Measurements from ENCODE around the gene CNTN4. TPM values are rescaled to one million over a fixed set of nuclear protein-coding genes. Genes with fewer than 3 reads are reported as not detected.

The CNTN4 gene
- total and polyA plus RNA-seq, 2 of the 8 experiments (the other 6 are each of a cell fraction or from before 2014, with no cell fraction given), result 0.41 to 2.2 TPM

GRCh38 chr3:3080309-3080708 lies 981.6 kb downstream of the CNTN4 start:
- Histone ChIP-seq H3K9ac (replicated peaks in 1 of 4; ENCODE audit: extremely low read depth in 1 of 4, low read depth in 3 of 4, low read length in 3 of 4) (no peak overlapping the region), H3K4me1 (replicated peaks in 1 of 4; ENCODE audit: control insufficient read depth in 3 of 4, insufficient read depth in 4 of 4, low read length in 3 of 4) (peaks cover 1 to 15% (median 3%) of the 10 kb centered on the region in 4 experiments; a peak in 5 of 7 replicates), H2BK15ac (ENCODE audit: low read length) (no peak overlapping the region), H4K5ac (ENCODE audit: insufficient read length, low read depth, low read length) (no peak overlapping the region), H3K23me2 (ENCODE audit: low read depth, low read length) (no peaks in the 10 kb centered on the region), H3K36me3 (ENCODE audit: control insufficient read depth in 2 of 4, insufficient read depth in 4 of 4, low read length in 3 of 4) (no peaks in the 10 kb centered on the region), H3K56ac (replicated peaks; ENCODE audit: insufficient read length, low read depth, low read length) (no peak overlapping the region), H2BK12ac (ENCODE audit: low read depth, low read length) (no peak overlapping the region), H4K20me1 (replicated peaks in 1 of 2; ENCODE audit: control insufficient read depth in 1 of 2, insufficient read depth in 2 of 2, low read length in 2 of 2) (no peaks in the 10 kb centered on the region), H3K79me2 (ENCODE audit: control insufficient read depth in 1 of 2, insufficient read depth in 2 of 2, low read length in 2 of 2) (no peaks in the 10 kb centered on the region), H3K9me3 (ENCODE audit: insufficient read depth in 2 of 2, low read depth in 1 of 2, low read length in 1 of 2) (no peaks in the 10 kb centered on the region), H3K4me2 (ENCODE audit: insufficient read depth in 1 of 2, low read depth in 2 of 2, low read length in 2 of 2) (no peak overlapping the region; a peak in 1 of 4 replicates), H2AK5ac (ENCODE audit: low read depth, low read length) (no peak overlapping the region), H2BK20ac (ENCODE audit: low read length) (no peak overlapping the region), H4K8ac (ENCODE audit: extremely low read depth, insufficient read depth, low read length) (no peak overlapping the region), H2BK5ac (ENCODE audit: low read depth, low read length) (no peak overlapping the region), H3K79me1 (ENCODE audit: low read depth, low read length) (no peaks in the 10 kb centered on the region), H3K4ac (replicated peaks; ENCODE audit: insufficient read length, low read depth, low read length) (no peak overlapping the region), H4K91ac (replicated peaks; ENCODE audit: insufficient read length, low read length) (no peak overlapping the region), H3K18ac (ENCODE audit: extremely low read depth, low read length) (no peak overlapping the region), H3K27ac (ENCODE audit: low read depth, low read length) (no peak overlapping the region), H2BK120ac (replicated peaks; ENCODE audit: low read depth, low read length) (no peak overlapping the region), H3K14ac (ENCODE audit: insufficient read length) (no peak overlapping the region), H3K23ac (ENCODE audit: insufficient read length) (no peak overlapping the region), H3K4me3 (ENCODE audit: extremely low read depth in 1 of 4, insufficient read depth in 2 of 4, low read depth in 3 of 4, low read length in 4 of 4) (no peak overlapping the region), H3K27me3 (replicated peaks in 1 of 4; ENCODE audit: control insufficient read depth in 3 of 4, extremely low read depth in 1 of 4, insufficient read depth in 3 of 4, low read length in 3 of 4) (no peaks in the 10 kb centered on the region), H2AFZ (ENCODE audit: low read length) (no peak overlapping the region)
- POLR2A ChIA-PET (ENCODE audit: partially characterized antibody), result interaction anchor here (0.6 to 0.7 kb wide), 2 partner anchors 51 to 187 kb away, joined by 3 to 4 read pairs; no protein-coding TSS in a partner anchor
- no peak for FAIRE-seq
- 63% methylated on average over 5 of the region's 5 CpGs; no CpG with 5 or more reads in 1 of the 2 experiments for WGBS, 2 experiments (ENCODE audit: extremely low coverage in 1 of 2, insufficient coverage in 1 of 2, insufficient read length in 1 of 2, insufficient replicate concordance in 2 of 2, low coverage in 1 of 2, low lambda C conversion rate in 2 of 2, missing lambda C conversion rate in 1 of 2)
- no peak for DNase-seq (ENCODE audit: low read depth in 1 of 2, low spot score in 2 of 2)
- CTCF ChIA-PET (ENCODE audit: partially characterized antibody), result interaction anchor here (0.6 to 0.9 kb wide), 2 partner anchors 16 to 36 kb away, joined by 3 to 4 read pairs; no protein-coding TSS in a partner anchor
- TF ChIP-seq CTBP2 (IDR thresholded peaks at IDR 0.05; ENCODE audit: borderline replicate concordance, insufficient read depth, insufficient read length, low read length) (no peak), CEBPB (IDR thresholded peaks at IDR 0.05; ENCODE audit: low read depth, low read length) (no peak), SP1 (IDR thresholded peaks at IDR 0.05; ENCODE audit: low read depth, low read length) (no peak), GTF2F1 (IDR thresholded peaks at IDR 0.05; ENCODE audit: borderline replicate concordance, low read depth, low read length) (no peak), SRF (IDR thresholded peaks at IDR 0.05; ENCODE audit: low read depth, low read length) (no peak), POLR2A (IDR thresholded peaks at IDR 0.05; ENCODE audit: control extremely low read depth in 1 of 2, low read depth in 2 of 2, low read length in 2 of 2) (no peak), JUN (IDR thresholded peaks at IDR 0.05; ENCODE audit: low read depth, low read length) (no peak), CTCF (IDR thresholded peaks at IDR 0.05; ENCODE audit: control extremely low read depth in 1 of 3, insufficient read depth in 1 of 3, low read depth in 1 of 3, low read length in 3 of 3) (no peak), ZNF274 (IDR thresholded peaks at IDR 0.05; ENCODE audit: borderline replicate concordance, extremely low read depth, low read length) (no peak), RAD21 (IDR thresholded peaks at IDR 0.05 in 1 of 2, conservative IDR thresholded peaks at IDR 0.05 in 1 of 2; ENCODE audit: low read depth in 2 of 2, low read length in 2 of 2) (no peak), NANOG (IDR thresholded peaks at IDR 0.05; ENCODE audit: insufficient read depth, low read depth, low read length, poor library complexity, severe bottlenecking) (no peak), NRF1 (IDR thresholded peaks at IDR 0.05; ENCODE audit: low read depth, low read length) (no peak)
